DND-41 (cell line): Measurements from ENCODE around the gene MYLK2.

ENCODE experiments used
- CTCF ChIP-seq: IDR thresholded peaks from 2 replicates; pipeline ENCODE4 v1.5.1; 2012; ENCODE audit warnings: borderline replicate concordance, low read length, moderate library complexity, mild to moderate bottlenecking; ENCODE audit not compliant: poor library complexity, severe bottlenecking; ENCODE audit errors: extremely low read depth
- EZH2 ChIP-seq: IDR thresholded peaks from 3 replicates; pipeline ENCODE4 v1.6.1; 2012; ENCODE audit warnings: borderline replicate concordance, low read depth, mild to moderate bottlenecking, moderate library complexity, low read length, inconsistent platforms; ENCODE audit not compliant: severe bottlenecking

GRCh38 chr20:31872406-31872805, 53.2 kb downstream of the MYLK2 start:
- TF ChIP-seq CTCF: no peak
- no peak for TF ChIP-seq EZH2
